Adrenal gland (tissue), 5 donors: ENCODE measurements around the gene FOXN3.

ENCODE experiments used
- POLR2A ChIP-seq, 2 donors: fragments of 450-650 bp; IDR thresholded peaks; one replicate each; pipeline ENCODE4 v1.6.1; 2017; ENCODE audit warnings: antibody characterized with exemption in 2 of 2, mild to moderate bottlenecking in 2 of 2, moderate library complexity in 1 of 2
- TF ChIP-seq, protein P1 (sequence below), 6 experiments: fragments of 450-650 bp in 4 of 6; fragments of 200-600 bp in 2 of 6; sonication (generic) in 1 of 6; IDR thresholded peaks; 1 replicate in 5 of 6; 2 replicates in 1 of 6; pipeline versions ENCODE4 v1.5.1 to v1.8.0; 2016 to 2021; ENCODE audit warnings: antibody characterized with exemption in 6 of 6, mild to moderate bottlenecking in 2 of 6, moderate library complexity in 1 of 6
- donor health status: DM: no; HTN: no; CAD: no.

DNA sequence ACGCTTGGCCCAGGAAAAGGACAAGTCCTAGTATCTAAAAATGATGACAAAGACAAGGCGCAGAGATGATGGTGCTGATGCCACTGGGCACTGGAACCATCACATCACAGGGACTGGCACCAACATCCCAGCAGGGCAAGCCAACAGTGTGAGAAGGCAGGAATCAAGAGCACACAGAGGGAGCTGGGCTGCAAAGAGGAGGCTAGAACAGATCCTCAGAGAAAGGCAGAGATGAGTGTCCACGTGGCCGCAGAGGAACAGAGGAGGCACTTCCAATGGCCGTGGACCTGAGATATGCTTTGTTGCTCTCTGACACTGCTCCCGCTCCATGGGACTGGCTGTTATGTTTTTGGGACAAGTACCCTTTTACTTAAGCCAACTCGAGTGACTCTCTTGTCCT lies 17.9 kb downstream of the FOXN3 start:
- TF ChIP-seq, protein P1, sequence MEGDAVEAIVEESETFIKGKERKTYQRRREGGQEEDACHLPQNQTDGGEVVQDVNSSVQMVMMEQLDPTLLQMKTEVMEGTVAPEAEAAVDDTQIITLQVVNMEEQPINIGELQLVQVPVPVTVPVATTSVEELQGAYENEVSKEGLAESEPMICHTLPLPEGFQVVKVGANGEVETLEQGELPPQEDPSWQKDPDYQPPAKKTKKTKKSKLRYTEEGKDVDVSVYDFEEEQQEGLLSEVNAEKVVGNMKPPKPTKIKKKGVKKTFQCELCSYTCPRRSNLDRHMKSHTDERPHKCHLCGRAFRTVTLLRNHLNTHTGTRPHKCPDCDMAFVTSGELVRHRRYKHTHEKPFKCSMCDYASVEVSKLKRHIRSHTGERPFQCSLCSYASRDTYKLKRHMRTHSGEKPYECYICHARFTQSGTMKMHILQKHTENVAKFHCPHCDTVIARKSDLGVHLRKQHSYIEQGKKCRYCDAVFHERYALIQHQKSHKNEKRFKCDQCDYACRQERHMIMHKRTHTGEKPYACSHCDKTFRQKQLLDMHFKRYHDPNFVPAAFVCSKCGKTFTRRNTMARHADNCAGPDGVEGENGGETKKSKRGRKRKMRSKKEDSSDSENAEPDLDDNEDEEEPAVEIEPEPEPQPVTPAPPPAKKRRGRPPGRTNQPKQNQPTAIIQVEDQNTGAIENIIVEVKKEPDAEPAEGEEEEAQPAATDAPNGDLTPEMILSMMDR (IDR thresholded peaks at IDR 0.05): no peak
- TF ChIP-seq POLR2A (IDR thresholded peaks at IDR 0.05): no peak
